ENCODE measurements around the gene LILRB2.
A peak's percentile ranks its signal among the peaks of the same experiment; 100 is the strongest.
"Not testable (repeated sequence)": the region's sequence is repeated elsewhere in the genome, so short reads cannot be mapped to it uniquely, and the experiment has no call there.

The LILRB2 gene

GRCh38 chr19:54240372-54241336, 40.3 kb downstream of the LILRB2 start:
- not testable (repeated sequence) for DNase-seq (ENCODE audit: low read depth)

DNA sequence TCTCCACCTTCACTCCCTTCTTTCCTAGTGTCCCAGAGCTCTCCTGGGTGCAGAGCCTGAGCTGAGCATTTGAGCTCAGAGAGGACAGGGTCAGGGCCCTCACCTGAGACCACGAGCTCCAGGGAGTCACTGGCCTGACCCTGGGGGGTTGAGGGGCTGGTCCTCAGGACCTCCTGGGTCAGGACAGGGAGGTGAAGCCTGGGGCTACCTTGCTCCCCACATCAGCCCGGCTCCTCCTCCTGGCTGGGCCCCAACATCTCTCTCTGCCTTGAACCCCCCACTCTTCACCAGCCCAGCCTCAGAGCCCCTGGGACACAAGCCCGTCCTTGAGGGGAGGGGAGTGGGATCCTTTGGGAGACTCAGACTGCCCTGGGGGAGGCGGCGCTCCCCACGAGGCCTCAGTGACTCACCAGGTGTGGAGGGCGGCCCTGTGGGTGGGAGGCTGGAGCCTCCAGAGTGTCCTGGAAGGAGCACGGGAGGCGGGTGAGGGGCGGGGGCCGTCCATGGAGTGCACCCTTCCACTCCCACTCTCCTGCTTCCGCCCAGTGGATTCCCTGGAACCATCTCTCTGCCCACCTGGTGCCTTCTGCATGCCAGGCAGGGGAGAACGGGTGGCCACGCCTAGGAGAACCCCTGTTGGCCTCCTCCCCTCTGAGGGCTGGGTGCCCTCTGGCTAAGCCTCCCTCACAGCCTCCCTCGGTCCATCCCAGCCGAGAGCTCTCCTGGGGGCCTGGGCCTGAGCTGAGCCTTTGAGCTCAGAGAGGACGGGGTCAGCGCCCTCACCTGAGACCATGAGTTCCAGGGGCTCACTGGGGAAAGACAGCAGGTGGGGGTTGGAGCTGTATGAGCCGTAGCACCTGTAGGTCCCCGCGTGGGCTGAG, 41.2 kb downstream of the LILRB2 start:
- not testable (repeated sequence) for DNase-seq (ENCODE audit: low read depth)

DNA sequence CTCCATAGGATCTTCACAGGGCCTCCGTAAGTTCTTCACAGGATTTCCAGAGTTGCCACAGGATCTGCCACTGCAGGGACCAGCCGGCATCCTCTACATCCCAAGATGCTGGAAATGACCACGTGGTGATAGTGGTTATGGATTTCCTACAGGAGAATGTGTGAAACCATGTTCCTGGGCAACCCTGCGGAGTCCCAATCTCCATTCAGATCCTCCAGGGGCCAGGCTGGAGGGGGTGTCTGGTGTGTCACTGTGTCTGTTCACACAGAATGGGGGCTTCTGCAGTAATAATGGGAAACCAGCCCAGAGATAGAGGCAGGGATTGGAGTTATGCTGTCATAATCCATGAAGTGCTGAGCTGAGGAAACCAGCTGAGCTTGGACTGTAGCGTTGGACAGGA, 47.0 kb downstream of the LILRB2 start:
- DNase-seq (ENCODE audit: low read depth): no peak

DNA sequence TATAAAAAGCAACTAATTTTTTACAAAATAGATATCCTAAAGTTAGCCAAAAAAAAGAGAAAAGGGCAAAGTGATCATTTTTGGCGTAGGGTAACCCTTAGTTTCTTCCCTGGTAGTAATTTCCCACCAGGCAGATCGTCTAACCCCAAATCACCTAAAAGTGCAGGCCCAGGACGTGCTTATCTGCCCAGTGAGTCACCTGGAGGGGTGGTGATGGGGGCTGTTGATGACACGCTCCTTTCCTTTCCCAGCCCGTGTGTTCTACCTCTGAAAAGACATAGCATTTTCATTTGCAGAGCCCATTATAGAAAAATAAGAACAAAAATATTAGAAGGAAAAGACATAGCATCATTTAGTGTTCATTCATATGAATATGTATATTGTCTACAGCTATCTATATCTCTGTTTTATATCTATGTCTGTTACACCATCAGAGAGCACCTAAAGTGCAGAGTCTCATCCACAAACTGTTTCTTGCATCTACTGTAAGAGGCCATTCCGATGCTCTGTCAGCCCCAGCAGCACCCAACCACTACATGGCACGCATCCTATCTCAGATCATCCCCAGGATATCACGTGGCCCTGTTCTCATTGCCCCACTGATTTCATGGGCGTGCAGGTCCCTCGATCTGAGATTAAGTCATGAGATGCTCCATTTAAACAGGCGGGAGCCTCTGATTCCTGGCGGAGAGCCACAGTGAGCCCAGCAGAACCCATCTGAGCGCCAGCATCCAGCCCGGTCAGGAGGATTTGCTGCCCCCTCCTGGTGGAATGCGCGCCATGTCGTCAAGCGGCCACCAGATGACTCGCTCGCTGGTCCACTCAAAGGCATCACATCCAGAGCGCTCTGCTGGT, 49.6 kb downstream of the LILRB2 start:
- DNase-seq (ENCODE audit: low read depth): peak; percentile 75

GRCh38 chr19:54230031-54230430, 50.9 kb downstream of the LILRB2 start:
- DNase-seq (ENCODE audit: low read depth): no peak

GRCh38 chr19:54229146-54229545, 51.8 kb downstream of the LILRB2 start:
- no peak for DNase-seq (ENCODE audit: low read depth)

- not testable (repeated sequence) for DNase-seq (ENCODE audit: low read depth)
Observed at GRCh38 chr19:54224619-54225018, 56.3 kb downstream of the LILRB2 start.

DNA sequence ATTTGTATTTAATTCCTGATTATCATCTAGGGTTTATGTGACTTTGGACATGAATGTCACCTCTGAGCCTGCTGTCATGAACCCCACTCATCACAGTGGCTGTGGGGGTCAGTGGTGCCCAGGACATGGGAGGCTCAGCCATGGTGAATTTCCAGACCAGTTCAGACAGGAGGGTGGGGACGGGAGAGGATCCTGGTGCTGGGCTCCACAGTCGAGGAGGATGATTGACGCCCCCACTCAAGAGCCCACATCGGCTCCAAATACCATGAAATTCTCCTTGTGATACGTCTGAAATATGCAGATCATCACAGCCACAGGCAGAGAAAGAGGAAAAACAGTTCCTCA, 57.0 kb downstream of the LILRB2 start:
- DNase-seq (ENCODE audit: low read depth): not testable (repeated sequence)
